ENCODE results near the gene LITAFD. TPM values are rescaled to one million over a fixed set of nuclear protein-coding genes. Genes with fewer than 3 reads are reported as not detected.

The LITAFD gene
- total RNA-seq, 4 donors from 2014 or later = not detected

- Histone ChIP-seq H3K9me3 (no peaks in the 10 kb centered on the region), H3K27ac (peak overlapping the region; percentile 80 to 86), H3K4me1 (peaks cover 0 to 38% of the 10 kb centered on the region in 2 donors), H3K27me3 (no peaks in the 10 kb centered on the region), H3K4me3 (peak overlapping the region; percentile 46 to 75), H3K36me3 (no peaks in the 10 kb centered on the region)
- no peak for DNase-seq
- intact Hi-C loops (cut with DNase I; ENCODE audit: low total_unique reads) = no loop called here
- TF ChIP-seq CTCF (IDR thresholded peaks at IDR 0.05) (no peak), POLR2A (IDR thresholded peaks at IDR 0.05) (no peak)
Measured at GRCh38 chr16:8866884-8867215, 15.3 kb upstream of the LITAFD start.

- intact Hi-C loops (cut with DNase I; ENCODE audit: low total_unique reads) = no loop called here
- TF ChIP-seq CTCF (IDR thresholded peaks at IDR 0.05) (no peak), POLR2A (IDR thresholded peaks at IDR 0.05) (no peak)
- H3K4me3 ChIP-seq = peak overlapping the region; percentile 46 to 75
- peak overlapping the region; percentile 80 to 86 for H3K27ac ChIP-seq
- H3K4me1 ChIP-seq = peaks cover 0 to 38% of the 10 kb centered on the region in 2 donors
- H3K9me3 ChIP-seq = no peaks in the 10 kb centered on the region
- no peaks in the 10 kb centered on the region for H3K36me3 ChIP-seq
- peak in 1 of 2 donors; percentile 62 for DNase-seq
- H3K27me3 ChIP-seq = no peaks in the 10 kb centered on the region
Measured at GRCh38 chr16:8867216-8867931, 14.8 kb upstream of the LITAFD start.

GRCh38 chr16:8867932-8868415 is 14.2 kb upstream of the LITAFD start:
- Histone ChIP-seq H3K36me3 (no peaks in the 10 kb centered on the region), H3K27ac (peak overlapping the region; percentile 80 to 86), H3K4me3 (peak overlapping the region; percentile 46 to 75), H3K4me1 (peaks cover 0 to 38% of the 10 kb centered on the region in 2 donors), H3K27me3 (no peaks in the 10 kb centered on the region), H3K9me3 (no peaks in the 10 kb centered on the region)
- DNase-seq = no peak
- intact Hi-C loops (cut with DNase I; ENCODE audit: low total_unique reads) = no loop called here
- TF ChIP-seq POLR2A (IDR thresholded peaks at IDR 0.05) (no peak), CTCF (IDR thresholded peaks at IDR 0.05) (no peak)

GRCh38 chr16:8868416-8869211 is 13.5 kb upstream of the LITAFD start, which contains the start of gene CARHSP1:
TSS of gene CARHSP1 (minus strand) at chr16:8869006. CDS start at chr16:8859328, 9,678 bp downstream.
- peak; percentile 82 to 84 for DNase-seq
- H3K27me3 ChIP-seq = no peaks in the 10 kb centered on the region
- peak within 1 kb of the TSS; percentile 46 to 75 for H3K4me3 ChIP-seq
- no peaks in the 10 kb centered on the region for H3K9me3 ChIP-seq
- peaks cover 0 to 36% of the 10 kb centered on the region in 2 donors for H3K4me1 ChIP-seq
- intact Hi-C loops (cut with DNase I; ENCODE audit: low total_unique reads) = no loop called here
- H3K27ac ChIP-seq = peak within 1 kb of the TSS; percentile 80 to 86
- TF ChIP-seq POLR2A (IDR thresholded peaks at IDR 0.05) (peak; percentile 29 to 62), CTCF (IDR thresholded peaks at IDR 0.05) (no peak)
- no peaks in the 10 kb centered on the region for H3K36me3 ChIP-seq

All from uterus (tissue), 4 donors.